ENCODE results near the gene MRPL41. TPM values are rescaled to one million over a fixed set of nuclear protein-coding genes. Genes with fewer than 3 reads are reported as not detected.

Gene MRPL41
- 74.1 and 91.6 TPM in 2 replicates for total RNA-seq

GRCh38 chr9:137551264-137552021, at the start of gene MRPL41:
Gene MRPL41, plus strand, starts transcription at chr9:137551879. Its CDS starts 203 bp downstream, at chr9:137552082.

DNA sequence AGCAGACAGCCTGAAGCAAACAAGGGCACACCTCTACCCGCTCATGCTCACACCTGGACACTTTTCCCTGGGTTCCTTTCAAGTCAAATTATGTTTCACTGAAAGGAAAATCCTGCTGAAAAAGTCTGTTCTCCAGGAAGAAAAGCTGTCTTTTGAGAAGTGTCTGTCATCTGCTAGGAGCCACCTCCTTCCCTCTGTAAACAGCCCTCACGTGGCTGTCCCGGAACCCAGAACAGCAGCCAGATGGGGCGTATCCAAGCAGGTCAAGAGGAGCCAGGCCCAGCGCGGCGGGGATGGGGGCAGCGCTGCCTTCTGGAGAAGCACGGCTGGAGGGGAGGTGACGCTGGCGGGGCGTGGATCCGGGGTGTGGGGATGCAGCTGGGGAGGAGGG, 1.5 kb upstream of the MRPL41 start, which contains the start of gene PNPLA7:
PNPLA7 (minus strand) TSS at position 172 of the 391 bp plus-strand sequence. CDS start 205 bp downstream, outside the sequence.

DNA sequence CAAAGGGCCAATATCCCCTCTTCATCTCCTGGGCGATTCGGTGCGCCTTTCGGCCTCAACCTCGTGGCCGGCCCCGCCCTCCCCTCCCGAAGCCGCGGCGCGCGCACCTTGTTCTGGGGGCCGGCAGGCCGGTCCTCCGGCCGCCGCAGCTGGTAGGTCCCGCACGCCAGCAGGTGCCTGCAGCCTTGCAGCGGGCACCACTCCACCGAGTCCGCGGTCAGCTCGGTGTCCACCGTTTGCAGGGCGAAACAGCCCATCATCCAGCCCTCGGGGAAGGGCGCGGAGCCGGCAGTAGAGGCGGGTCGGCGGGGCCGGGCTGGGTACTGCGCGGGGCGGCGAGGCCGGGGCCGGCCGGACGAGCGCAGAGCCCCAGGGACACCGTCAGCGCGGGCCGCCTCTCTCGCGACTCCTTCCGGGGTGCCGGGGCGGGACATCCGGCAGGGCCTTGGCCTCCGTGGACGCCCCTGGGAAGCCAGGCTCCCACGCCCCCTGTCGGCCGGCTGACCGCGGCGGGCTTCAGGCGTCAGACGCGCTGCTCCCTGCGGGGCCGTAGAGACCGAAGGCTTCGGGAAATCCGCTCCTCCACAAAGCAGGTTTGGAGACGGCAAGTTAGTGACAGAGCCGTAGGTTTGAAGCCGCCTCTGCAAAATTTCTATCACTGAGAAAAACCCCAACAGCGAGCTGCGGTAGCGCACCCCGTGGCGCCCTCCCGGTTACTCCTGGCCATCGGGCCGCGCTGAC, 27.0 kb downstream of the MRPL41 start, which contains the start of gene DPH7:
DPH7 (minus strand) TSS at position 408 of the 741 bp plus-strand sequence; CDS start at position 260, 148 bp downstream.

DNA sequence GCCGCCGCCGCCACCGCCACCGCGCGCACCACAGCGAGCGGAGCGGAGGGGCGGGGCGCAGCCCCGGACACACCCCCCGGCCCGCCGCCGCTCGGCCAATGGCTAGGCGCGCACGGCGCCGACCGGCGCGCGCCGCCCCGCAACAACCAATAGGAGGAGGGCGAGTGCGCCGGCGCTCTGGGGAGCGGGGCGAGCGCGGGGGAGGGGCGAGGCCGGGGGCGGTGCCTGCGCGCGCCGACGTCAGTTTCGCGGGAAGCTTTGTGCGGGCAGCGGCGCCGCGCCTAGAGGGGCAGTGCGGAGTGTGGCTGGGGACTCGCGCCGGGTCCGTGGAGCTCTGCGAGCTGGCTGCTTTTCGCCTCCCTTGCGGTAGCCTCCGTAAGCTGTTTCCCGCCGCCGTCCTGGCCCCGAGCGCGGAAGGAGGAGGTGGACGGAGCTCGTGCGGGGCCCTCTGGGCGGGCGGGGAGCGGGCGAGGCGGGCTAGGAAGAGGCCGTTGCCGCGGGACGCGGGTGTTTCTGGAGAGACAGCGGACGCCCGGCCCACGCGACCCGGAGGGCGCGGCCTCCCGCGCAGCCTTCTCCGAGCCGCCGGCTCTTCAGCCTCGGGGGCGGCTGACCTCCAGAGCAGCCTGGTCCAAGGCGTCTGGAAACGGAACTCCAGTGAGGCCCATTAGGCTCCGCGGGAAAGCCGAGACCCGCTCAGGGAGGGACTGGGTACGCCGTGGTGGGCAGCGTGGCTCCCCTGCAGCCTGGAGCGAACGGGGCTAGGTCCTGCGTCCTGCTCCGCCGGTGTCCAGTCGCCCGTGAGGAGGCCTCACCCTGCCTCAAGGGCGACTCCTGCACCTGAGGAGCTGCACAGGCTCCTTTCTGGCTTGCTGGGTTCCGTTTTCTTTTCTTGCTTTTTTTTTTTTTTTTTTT, 39.0 kb downstream of the MRPL41 start, which contains the start of gene ZMYND19:
ZMYND19 (minus strand) TSS at position 44 of the 915 bp plus-strand sequence. CDS start 249 bp downstream, outside the sequence.

Other genes with a start within 250 kb of the MRPL41 start
- gene NRARP, start 249.6 kb upstream of the MRPL41 start, total RNA-seq, result 0.35 and 3.4 TPM in 2 replicates
- gene EXD3, start 128.7 kb upstream of the MRPL41 start, total RNA-seq, result 4.9 and 17.6 TPM in 2 replicates
- 0.17 and 0.23 TPM in 2 replicates for gene NOXA1, start 128.5 kb upstream of the MRPL41 start, total RNA-seq
- gene ENTPD8, start 110.5 kb upstream of the MRPL41 start, total RNA-seq, result not detected in 2 replicates
- gene NSMF, start 92.5 kb upstream of the MRPL41 start, total RNA-seq, result 60.7 and 64.3 TPM in 2 replicates
- gene PNPLA7, start 1.5 kb upstream of the MRPL41 start, total RNA-seq, result 0.23 and 1.6 TPM in 2 replicates
- 22.9 and 23.5 TPM in 2 replicates for gene DPH7, start 27.0 kb downstream of the MRPL41 start, total RNA-seq
- 19.2 and 26.3 TPM in 2 replicates for gene ZMYND19, start 38.6 kb downstream of the MRPL41 start, total RNA-seq
- gene ARRDC1, start 53.8 kb downstream of the MRPL41 start, total RNA-seq, result 29.0 and 29.3 TPM in 2 replicates
- 28.9 and 33.9 TPM in 2 replicates for gene EHMT1, start 67.1 kb downstream of the MRPL41 start, total RNA-seq

Data from pericardium fibroblast (primary cell).